PC-9 (cell line): ENCODE measurements around the gene TLK2.
"Not testable (repeated sequence)": the region's sequence is repeated elsewhere in the genome, so short reads cannot be mapped to it uniquely, and the experiment has no call there.

Experiments
- EZH2 ChIP-seq: fragments of 200-600 bp; sonication (generic); IDR thresholded peaks from 2 replicates; pipeline ENCODE4 v1.8.0; 2017; ENCODE audit warnings: antibody characterized with exemption, low read depth
- TF ChIP-seq, protein P1 (sequence below): fragments of 200-600 bp; sonication (generic); conservative IDR thresholded peaks from 2 replicates; pipeline ENCODE4 v1.6.1; 2017; ENCODE audit warnings: mixed run types, antibody characterized with exemption, mild to moderate bottlenecking, moderate library complexity

DNA sequence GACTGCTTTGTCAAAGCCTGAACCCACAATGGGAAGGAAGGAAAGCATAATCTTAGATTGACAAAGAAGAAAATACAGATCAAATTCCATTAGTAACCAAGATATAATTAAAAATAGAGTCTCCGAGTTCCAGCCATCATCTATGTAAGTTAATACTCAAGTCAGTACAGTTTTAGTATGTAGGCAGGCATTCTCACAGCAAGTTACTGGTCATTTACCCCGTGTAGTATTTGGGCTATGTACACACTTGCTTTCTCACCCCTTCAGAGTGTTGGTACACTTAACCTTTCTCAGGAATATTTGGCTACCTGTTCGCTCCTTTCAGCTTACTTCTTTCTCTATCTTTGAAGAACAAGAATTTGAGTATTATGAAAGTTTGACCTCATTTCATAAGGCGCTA is 57.9 kb downstream of the TLK2 start:
- TF ChIP-seq, protein P1, sequence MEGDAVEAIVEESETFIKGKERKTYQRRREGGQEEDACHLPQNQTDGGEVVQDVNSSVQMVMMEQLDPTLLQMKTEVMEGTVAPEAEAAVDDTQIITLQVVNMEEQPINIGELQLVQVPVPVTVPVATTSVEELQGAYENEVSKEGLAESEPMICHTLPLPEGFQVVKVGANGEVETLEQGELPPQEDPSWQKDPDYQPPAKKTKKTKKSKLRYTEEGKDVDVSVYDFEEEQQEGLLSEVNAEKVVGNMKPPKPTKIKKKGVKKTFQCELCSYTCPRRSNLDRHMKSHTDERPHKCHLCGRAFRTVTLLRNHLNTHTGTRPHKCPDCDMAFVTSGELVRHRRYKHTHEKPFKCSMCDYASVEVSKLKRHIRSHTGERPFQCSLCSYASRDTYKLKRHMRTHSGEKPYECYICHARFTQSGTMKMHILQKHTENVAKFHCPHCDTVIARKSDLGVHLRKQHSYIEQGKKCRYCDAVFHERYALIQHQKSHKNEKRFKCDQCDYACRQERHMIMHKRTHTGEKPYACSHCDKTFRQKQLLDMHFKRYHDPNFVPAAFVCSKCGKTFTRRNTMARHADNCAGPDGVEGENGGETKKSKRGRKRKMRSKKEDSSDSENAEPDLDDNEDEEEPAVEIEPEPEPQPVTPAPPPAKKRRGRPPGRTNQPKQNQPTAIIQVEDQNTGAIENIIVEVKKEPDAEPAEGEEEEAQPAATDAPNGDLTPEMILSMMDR, result not testable (repeated sequence)
- TF ChIP-seq EZH2, result not testable (repeated sequence)
